IPS-18a (cell line): ENCODE results near the gene CSMD2.

Source experiments
- H3K27ac ChIP-seq: one replicate; pipeline ENCODE4 v1.5.1; 2013; ENCODE audit warnings: low read length
- H3K27me3 ChIP-seq: one replicate; pipeline ENCODE4 v1.6.1; 2013; ENCODE audit warnings: mild to moderate bottlenecking, low read length; ENCODE audit not compliant: control insufficient read depth, insufficient read depth
- H3K36me3 ChIP-seq: one replicate; pipeline ENCODE4 v1.6.1; 2013; ENCODE audit warnings: low read depth, low read length; ENCODE audit not compliant: control insufficient read depth
- H3K4me1 ChIP-seq: one replicate; pipeline ENCODE4 v1.6.1; 2013; ENCODE audit warnings: low read depth, low read length; ENCODE audit not compliant: control insufficient read depth
- H3K4me3 ChIP-seq: one replicate; pipeline ENCODE4 v1.5.1; 2013; ENCODE audit warnings: low read length
- H3K9ac ChIP-seq: one replicate; pipeline ENCODE4 v1.6.1; 2013; ENCODE audit warnings: mild to moderate bottlenecking, low read length, moderate library complexity
- H3K9me3 ChIP-seq: one replicate; pipeline ENCODE4 v1.6.1; 2013; ENCODE audit warnings: low read depth, low read length; ENCODE audit not compliant: control insufficient read depth

Gene CSMD2

DNA sequence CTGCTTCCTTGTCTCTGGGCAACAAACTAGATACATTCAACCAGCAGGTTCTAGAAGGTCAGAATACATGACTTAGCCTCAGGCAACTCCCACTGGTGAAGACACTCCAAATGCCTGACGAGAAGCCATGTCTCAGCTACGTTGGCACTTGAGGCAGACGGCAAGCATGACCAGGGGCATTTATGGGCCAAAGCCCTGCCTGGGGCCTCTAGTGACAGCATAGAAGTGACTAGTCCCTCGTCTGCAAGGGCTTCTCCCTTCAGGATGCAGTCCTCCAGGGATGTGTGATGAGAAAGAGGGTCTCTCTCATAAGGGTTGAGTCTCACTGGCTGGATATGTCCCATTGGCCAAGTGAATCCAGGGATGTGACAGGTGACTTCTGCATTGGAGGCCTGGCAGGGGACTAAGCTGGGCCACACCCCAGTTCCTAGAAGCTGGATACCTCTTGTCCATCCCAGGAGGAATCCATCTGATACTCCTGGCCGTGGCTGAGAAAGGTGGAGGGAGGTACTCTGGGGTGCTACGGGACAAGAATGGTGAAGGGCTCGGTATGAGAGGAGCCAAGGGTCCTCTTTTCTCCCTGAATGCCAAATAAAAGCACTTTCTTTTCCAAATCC lies 449.7 kb downstream of the CSMD2 start:
- no peak overlapping the region for H3K9ac ChIP-seq

DNA sequence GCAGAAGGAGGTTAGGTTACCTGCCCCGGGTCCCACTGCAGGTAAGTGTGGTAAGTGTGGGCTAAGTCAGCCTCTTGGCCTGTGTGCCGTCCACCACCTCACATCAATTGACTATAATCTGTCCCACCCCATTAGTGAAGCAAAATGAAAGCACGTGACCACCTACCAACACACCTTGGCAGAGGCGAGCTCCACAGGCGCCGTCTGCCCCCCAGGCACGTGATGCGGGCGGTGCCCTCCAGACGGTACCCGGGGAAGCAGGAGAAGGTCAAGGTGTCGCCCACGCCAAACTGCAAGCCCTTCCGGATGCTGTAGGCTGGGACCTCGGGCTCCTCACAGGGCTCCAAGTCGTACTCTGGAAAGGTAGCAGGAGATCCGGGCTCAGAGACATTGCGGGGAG lies 450.6 kb downstream of the CSMD2 start:
- H3K4me3 ChIP-seq = no peak overlapping the region
- H3K27me3 ChIP-seq = no peaks in the 10 kb centered on the region
- no peak overlapping the region for H3K27ac ChIP-seq
- peaks cover 19% of the 10 kb centered on the region for H3K36me3 ChIP-seq
- no peaks in the 10 kb centered on the region for H3K4me1 ChIP-seq
- H3K9me3 ChIP-seq = no peaks in the 10 kb centered on the region
- H3K9ac ChIP-seq = no peak overlapping the region

More for the DNA sequence above, 449.7 kb downstream of the CSMD2 start:
- H3K9me3 ChIP-seq = no peaks in the 10 kb centered on the region
- no peak overlapping the region for H3K27ac ChIP-seq
- peaks cover 19% of the 10 kb centered on the region for H3K36me3 ChIP-seq
- H3K4me1 ChIP-seq = no peaks in the 10 kb centered on the region
- no peaks in the 10 kb centered on the region for H3K27me3 ChIP-seq
- no peak overlapping the region for H3K4me3 ChIP-seq

- peaks cover 19% of the 10 kb centered on the region for H3K36me3 ChIP-seq
- no peak overlapping the region for H3K9ac ChIP-seq
- H3K27ac ChIP-seq = no peak overlapping the region
- no peak overlapping the region for H3K4me3 ChIP-seq
- H3K4me1 ChIP-seq = no peaks in the 10 kb centered on the region
- no peaks in the 10 kb centered on the region for H3K9me3 ChIP-seq
- H3K27me3 ChIP-seq = no peaks in the 10 kb centered on the region
Measured at GRCh38 chr1:33713058-33713877, 451.8 kb downstream of the CSMD2 start.

GRCh38 chr1:33712186-33712585 lies 452.8 kb downstream of the CSMD2 start:
- no peaks in the 10 kb centered on the region for H3K27me3 ChIP-seq
- no peak overlapping the region for H3K9ac ChIP-seq
- no peak overlapping the region for H3K27ac ChIP-seq
- H3K36me3 ChIP-seq = peaks cover 19% of the 10 kb centered on the region
- no peaks in the 10 kb centered on the region for H3K4me1 ChIP-seq
- H3K9me3 ChIP-seq = no peaks in the 10 kb centered on the region
- H3K4me3 ChIP-seq = no peak overlapping the region

DNA sequence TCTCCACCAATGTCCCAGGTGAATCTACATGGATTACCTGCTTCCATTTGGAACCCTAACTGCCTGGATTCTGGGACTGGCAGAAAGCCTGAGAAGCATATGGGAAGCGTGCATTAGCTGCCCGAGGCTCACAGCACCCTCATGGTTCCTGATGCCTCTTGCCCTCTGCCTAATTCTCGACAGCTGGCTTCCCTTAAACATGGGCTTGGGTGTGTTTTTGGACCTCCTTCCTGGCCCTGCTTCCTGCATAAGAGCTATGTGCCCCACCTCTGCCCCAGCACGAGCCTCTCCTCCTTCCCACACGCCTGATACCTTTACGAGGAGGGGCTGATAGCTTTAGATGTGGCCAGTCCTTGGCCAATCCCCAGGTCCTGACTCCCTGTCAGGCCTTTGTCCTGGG lies 453.5 kb downstream of the CSMD2 start:
- Histone ChIP-seq H3K27me3 (no peaks in the 10 kb centered on the region), H3K36me3 (peaks cover 19% of the 10 kb centered on the region), H3K4me1 (no peaks in the 10 kb centered on the region), H3K9ac (no peak overlapping the region), H3K4me3 (no peak overlapping the region), H3K27ac (no peak overlapping the region), H3K9me3 (no peaks in the 10 kb centered on the region)

DNA sequence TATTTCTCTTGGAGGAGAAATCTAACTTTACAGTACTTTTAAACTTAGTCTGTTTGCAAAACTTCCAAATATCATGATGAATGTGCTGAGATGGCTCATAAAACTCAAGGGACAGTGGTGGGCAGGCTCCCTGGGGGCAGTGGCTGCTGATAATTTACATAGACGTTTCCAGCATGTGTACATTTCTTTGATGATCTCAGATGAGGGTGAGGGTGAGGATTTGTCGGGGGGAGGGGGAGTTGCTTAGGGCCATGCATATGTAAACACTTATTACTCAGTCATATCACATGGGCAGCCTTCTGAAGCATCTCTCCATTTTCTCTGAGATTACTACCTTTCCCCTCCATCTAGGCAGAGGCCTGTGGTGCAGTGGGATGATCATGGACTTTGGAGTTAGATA lies 454.1 kb downstream of the CSMD2 start:
- Histone ChIP-seq H3K4me3 (no peak overlapping the region), H3K36me3 (peaks cover 19% of the 10 kb centered on the region), H3K27me3 (no peaks in the 10 kb centered on the region), H3K9ac (no peak overlapping the region), H3K27ac (no peak overlapping the region), H3K9me3 (no peaks in the 10 kb centered on the region), H3K4me1 (no peaks in the 10 kb centered on the region)

DNA sequence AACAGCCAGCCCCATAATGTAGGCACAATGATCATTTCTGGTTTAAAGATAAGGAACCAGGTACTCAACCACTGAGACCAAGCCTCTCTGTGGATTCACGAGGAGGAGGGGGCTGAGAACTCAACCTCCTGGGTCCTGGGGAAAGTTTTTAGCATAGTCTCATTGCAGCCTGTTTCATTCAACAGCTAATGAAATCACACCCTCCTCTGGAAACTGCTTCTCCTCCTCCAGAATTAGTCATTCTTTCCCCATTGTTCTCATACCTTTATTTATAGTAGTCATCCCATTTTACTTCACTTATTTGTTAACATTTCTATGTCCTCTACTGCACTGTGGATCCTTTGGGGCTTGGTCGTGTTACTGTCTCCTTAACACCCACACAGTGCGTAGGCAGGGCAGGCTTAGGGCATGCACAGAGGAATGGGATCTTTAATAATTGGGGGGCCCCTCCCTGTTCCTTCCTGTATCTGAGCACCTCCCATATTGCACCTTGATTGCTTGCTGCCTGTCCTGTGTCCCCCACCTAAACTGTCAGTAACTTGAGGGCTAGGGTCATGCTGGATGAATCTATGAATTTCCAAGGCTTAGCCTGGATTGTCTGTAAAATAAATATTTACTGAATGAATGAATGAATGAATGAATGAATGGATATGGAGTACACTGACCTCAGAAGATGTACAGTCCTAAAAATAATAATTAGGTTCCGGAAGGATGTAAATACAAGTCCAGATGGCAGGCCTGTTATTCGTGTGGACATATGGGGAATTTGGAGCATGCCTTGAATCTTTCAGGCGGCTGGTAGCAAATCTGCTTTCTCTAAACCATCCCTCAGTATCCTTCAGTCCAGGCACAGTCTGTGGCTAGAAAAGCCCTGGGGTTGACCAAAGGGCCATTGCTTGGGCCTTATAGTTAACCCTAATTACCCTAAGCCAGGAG lies 455.0 kb downstream of the CSMD2 start:
- no peaks in the 10 kb centered on the region for H3K9me3 ChIP-seq
- H3K36me3 ChIP-seq = peaks cover 19% of the 10 kb centered on the region
- no peak overlapping the region for H3K9ac ChIP-seq
- H3K27ac ChIP-seq = no peak overlapping the region
- H3K4me1 ChIP-seq = no peaks in the 10 kb centered on the region
- no peak overlapping the region for H3K4me3 ChIP-seq
- no peaks in the 10 kb centered on the region for H3K27me3 ChIP-seq

GRCh38 chr1:33709174-33709782 lies 455.8 kb downstream of the CSMD2 start:
- H3K27me3 ChIP-seq = no peaks in the 10 kb centered on the region
- H3K9ac ChIP-seq = no peak overlapping the region

DNA sequence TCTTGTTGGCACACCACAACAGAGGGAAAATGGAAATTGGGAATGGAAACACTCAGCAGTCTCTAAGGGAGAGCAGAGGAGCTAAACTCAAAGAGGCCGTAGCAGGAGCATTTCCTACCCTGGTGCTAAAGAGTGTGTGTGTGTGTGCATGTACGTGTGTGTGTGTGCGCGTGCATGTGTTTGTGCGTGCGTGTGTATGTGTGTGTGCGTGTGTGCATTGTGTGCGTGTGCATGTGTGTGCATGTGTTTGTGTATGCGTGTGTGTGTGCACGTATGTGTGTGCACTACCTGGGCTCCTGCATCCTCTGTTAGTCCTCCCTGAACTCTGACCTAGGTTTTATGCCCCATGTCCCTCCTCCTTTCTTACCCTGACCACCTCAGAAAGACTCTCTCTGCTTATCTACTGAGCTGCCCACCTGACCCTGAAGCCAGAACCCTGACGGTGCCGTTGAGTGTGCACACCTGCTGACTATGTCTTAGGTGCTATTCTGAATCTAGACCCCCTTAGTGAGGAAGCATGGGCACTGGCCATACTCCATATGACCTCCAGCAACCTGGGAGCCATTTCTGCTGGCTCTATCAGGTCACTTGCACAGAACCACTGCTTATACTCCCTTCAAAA lies 458.3 kb downstream of the CSMD2 start:
- no peaks in the 10 kb centered on the region for H3K4me1 ChIP-seq
- H3K9ac ChIP-seq = no peak overlapping the region
- H3K9me3 ChIP-seq = no peaks in the 10 kb centered on the region
- H3K27ac ChIP-seq = no peak overlapping the region
- no peaks in the 10 kb centered on the region for H3K27me3 ChIP-seq
- H3K36me3 ChIP-seq = no peaks in the 10 kb centered on the region
- no peak overlapping the region for H3K4me3 ChIP-seq

More at GRCh38 chr1:33709174-33709782, 455.8 kb downstream of the CSMD2 start:
- Histone ChIP-seq H3K36me3 (peaks cover 18% of the 10 kb centered on the region), H3K27ac (no peak overlapping the region), H3K9me3 (no peaks in the 10 kb centered on the region), H3K4me3 (no peak overlapping the region), H3K4me1 (no peaks in the 10 kb centered on the region)

GRCh38 chr1:33703464-33703863 lies 461.6 kb downstream of the CSMD2 start:
- H3K9ac ChIP-seq = no peak overlapping the region
- H3K4me3 ChIP-seq = no peak overlapping the region
- no peaks in the 10 kb centered on the region for H3K4me1 ChIP-seq
- H3K36me3 ChIP-seq = peaks cover under 1% of the 10 kb centered on the region
- no peaks in the 10 kb centered on the region for H3K27me3 ChIP-seq
- no peak overlapping the region for H3K27ac ChIP-seq
- no peaks in the 10 kb centered on the region for H3K9me3 ChIP-seq
